H1 (cell line): ENCODE data around the gene TRIM46.

Experiments
- ATF3 ChIP-seq: IDR thresholded peaks from 2 replicates; pipeline ENCODE4 v1.6.1; 2011; ENCODE audit warnings: low read depth, mild to moderate bottlenecking, low read length; ENCODE audit not compliant: insufficient read depth
- CTCF ChIP-seq, 3 experiments: IDR thresholded peaks; 1 replicate in 2 of 3; 2 replicates in 1 of 3; pipeline versions ENCODE4 v1.5.1 to v1.6.1; 2011; ENCODE audit warnings: low read length in 3 of 3, mild to moderate bottlenecking in 3 of 3, inconsistent platforms in 2 of 3, low read depth in 1 of 3, moderate library complexity in 1 of 3; ENCODE audit not compliant: insufficient read depth in 1 of 3; ENCODE audit errors: control extremely low read depth in 1 of 3
- EZH2 ChIP-seq: fragments of 200-600 bp; sonication (generic); IDR thresholded peaks from 2 replicates; pipeline ENCODE4 v1.7.1; 2012; ENCODE audit warnings: low read depth, mild to moderate bottlenecking, moderate library complexity, low read length, inconsistent platforms; ENCODE audit not compliant: severe bottlenecking
- JUND ChIP-seq: IDR thresholded peaks from 2 replicates; pipeline ENCODE4 v1.6.1; 2011; ENCODE audit warnings: mild to moderate bottlenecking, improper control_type of control experiment, low read length
- KDM4A ChIP-seq: IDR thresholded peaks from one replicate; pipeline ENCODE4 v1.7.1; 2012; ENCODE audit warnings: low read depth, mild to moderate bottlenecking, moderate library complexity, low read length, inconsistent platforms; ENCODE audit not compliant: severe bottlenecking
- KDM5A ChIP-seq: fragments of 200-600 bp; IDR thresholded peaks from 2 replicates; pipeline ENCODE4 v1.7.1; 2012; ENCODE audit warnings: mild to moderate bottlenecking, low read length, inconsistent platforms, mixed read lengths
- POLR2A ChIP-seq, 2 experiments: IDR thresholded peaks; 1 replicate in 1 of 2; 2 replicates in 1 of 2; pipeline ENCODE4 v1.6.1; 2011; ENCODE audit warnings: low read depth in 2 of 2, low read length in 2 of 2, mild to moderate bottlenecking in 2 of 2; ENCODE audit errors: control extremely low read depth in 1 of 2
- RAD21 ChIP-seq, 2 experiments: IDR thresholded peaks in 1 of 2; conservative IDR thresholded peaks in 1 of 2; 2 replicates each; pipeline ENCODE4 v1.6.1; 2011; ENCODE audit warnings: low read depth in 2 of 2, low read length in 2 of 2, improper control_type of control experiment in 1 of 2, inconsistent platforms in 1 of 2, mild to moderate bottlenecking in 1 of 2, moderate library complexity in 1 of 2
- RBBP5 ChIP-seq: IDR thresholded peaks from 2 replicates; pipeline ENCODE4 v1.7.1; 2012; ENCODE audit warnings: low read depth, mild to moderate bottlenecking, inconsistent platforms, low read length, moderate library complexity, borderline replicate concordance
- RFX5 ChIP-seq: IDR thresholded peaks from 2 replicates; pipeline ENCODE4 v1.6.1; 2011; ENCODE audit warnings: low read depth, low read length, improper control_type of control experiment, borderline replicate concordance
- SRF ChIP-seq: IDR thresholded peaks from 2 replicates; pipeline ENCODE4 v1.6.1; 2011; ENCODE audit warnings: mild to moderate bottlenecking, low read depth, low read length, moderate library complexity
- SUZ12 ChIP-seq: fragments of 200-600 bp; sonication (generic); IDR thresholded peaks from 2 replicates; pipeline ENCODE4 v1.6.1; 2012; ENCODE audit warnings: mild to moderate bottlenecking, inconsistent platforms, low read length, moderate library complexity, mixed read lengths
- TAF1 ChIP-seq: IDR thresholded peaks from 2 replicates; pipeline ENCODE4 v1.6.1; 2011; ENCODE audit warnings: mild to moderate bottlenecking, low read depth, low read length

- TF ChIP-seq SRF (no peak), CTCF (IDR thresholded peaks at IDR 0.05; ENCODE audit: control extremely low read depth in 1 of 3, insufficient read depth in 1 of 3, low read depth in 1 of 3, low read length in 3 of 3) (no peak), KDM5A (no peak), TAF1 (no peak), EZH2 (no peak), RBBP5 (no peak), RAD21 (IDR thresholded peaks at IDR 0.05 in 1 of 2, conservative IDR thresholded peaks at IDR 0.05 in 1 of 2; ENCODE audit: low read depth in 2 of 2, low read length in 2 of 2) (no peak), SUZ12 (no peak), RFX5 (no peak), KDM4A (no peak), POLR2A (IDR thresholded peaks at IDR 0.05; ENCODE audit: control extremely low read depth in 1 of 2, low read depth in 2 of 2, low read length in 2 of 2) (no peak), ATF3 (no peak), JUND (no peak)
Measured at GRCh38 chr1:155202731-155203515, 29.3 kb downstream of the TRIM46 start.
